IMR-90 (cell line): ENCODE measurements around the gene POMGNT1.

Experiments used
- BHLHE40 ChIP-seq: fragments of 150-350 bp; IDR thresholded peaks from 2 replicates; pipeline ENCODE4 v1.6.1; 2016; ENCODE audit warnings: mild to moderate bottlenecking, low read depth, low read length
- CEBPB ChIP-seq: IDR thresholded peaks from 2 replicates; pipeline ENCODE4 v1.6.1; 2012; ENCODE audit warnings: low read depth, low read length, improper control_type of control experiment
- CTCF ChIP-seq: conservative IDR thresholded peaks from 2 replicates; pipeline ENCODE4 v1.5.1; 2012; ENCODE audit warnings: mild to moderate bottlenecking, low read depth, low read length, improper control_type of control experiment
- ELK1 ChIP-seq: fragments of 150-350 bp; IDR thresholded peaks from 2 replicates; pipeline ENCODE4 v1.6.1; 2016; ENCODE audit warnings: low read depth, mild to moderate bottlenecking, low read length, moderate library complexity, borderline replicate concordance
- MAFK ChIP-seq: IDR thresholded peaks from 2 replicates; pipeline ENCODE4 v1.6.1; 2012; ENCODE audit warnings: low read depth, low read length, improper control_type of control experiment
- MAZ ChIP-seq: IDR thresholded peaks from 2 replicates; pipeline ENCODE4 v1.6.1; 2012; ENCODE audit warnings: low read depth, mild to moderate bottlenecking, low read length, improper control_type of control experiment, moderate library complexity, borderline replicate concordance
- MXI1 ChIP-seq: IDR thresholded peaks from 2 replicates; pipeline ENCODE4 v1.6.1; 2012; ENCODE audit warnings: low read depth, mild to moderate bottlenecking, low read length, moderate library complexity, borderline replicate concordance
- POLR2A ChIP-seq: IDR thresholded peaks from 2 replicates; pipeline ENCODE4 v1.6.1; 2012; ENCODE audit warnings: mild to moderate bottlenecking, low read depth, low read length
- RAD21 ChIP-seq: IDR thresholded peaks from 2 replicates; pipeline ENCODE4 v1.6.1; 2012; ENCODE audit warnings: low read length, improper control_type of control experiment
- TF ChIP-seq, protein P1 (sequence below): fragments of 150-350 bp; IDR thresholded peaks from 2 replicates; pipeline ENCODE4 v1.6.1; 2017; ENCODE audit warnings: mild to moderate bottlenecking, antibody characterized with exemption, low read length, low read depth

- TF ChIP-seq CTCF (no peak), ELK1 (no peak), POLR2A (no peak), RAD21 (no peak), MXI1 (no peak), MAFK (no peak), BHLHE40 (no peak), CEBPB (no peak), MAZ (no peak)
- TF ChIP-seq, protein P1, sequence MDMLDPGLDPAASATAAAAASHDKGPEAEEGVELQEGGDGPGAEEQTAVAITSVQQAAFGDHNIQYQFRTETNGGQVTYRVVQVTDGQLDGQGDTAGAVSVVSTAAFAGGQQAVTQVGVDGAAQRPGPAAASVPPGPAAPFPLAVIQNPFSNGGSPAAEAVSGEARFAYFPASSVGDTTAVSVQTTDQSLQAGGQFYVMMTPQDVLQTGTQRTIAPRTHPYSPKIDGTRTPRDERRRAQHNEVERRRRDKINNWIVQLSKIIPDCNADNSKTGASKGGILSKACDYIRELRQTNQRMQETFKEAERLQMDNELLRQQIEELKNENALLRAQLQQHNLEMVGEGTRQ: no peak
Observed at GRCh38 chr1:46199233-46199749, 1.1 kb upstream of the POMGNT1 start.
